Measurements from ENCODE around the gene PYY. TPM values are rescaled to one million over a fixed set of nuclear protein-coding genes. Genes with fewer than 3 reads are reported as not detected.
A peak's percentile ranks its signal among the peaks of the same experiment; 100 is the strongest.
"Not testable (repeated sequence)": the region's sequence is repeated elsewhere in the genome, so short reads cannot be mapped to it uniquely, and the experiment has no call there.

Gene PYY
- total RNA-seq, 4 donors from 2014 or later, result 2.0 TPM; not detected in 3

- DNase-seq (ENCODE audit: low spot score in 2 of 2), result no peak
- no peaks in the 10 kb centered on the region for H3K9me3 ChIP-seq
- peaks cover 0 to 80% of the 10 kb centered on the region in 2 donors for H3K27me3 ChIP-seq
- WGBS, 2 donors, result 76 to 91% methylated on average over 6 to 10 of the region's 10 CpGs
- H3K4me3 ChIP-seq, result no peak overlapping the region
- no peaks in the 10 kb centered on the region for H3K36me3 ChIP-seq
- H3K27ac ChIP-seq, result no peak overlapping the region
- peaks cover 0 to 6% (median 1%) of the 10 kb centered on the region in 4 donors for H3K4me1 ChIP-seq
- TF ChIP-seq EP300 (IDR thresholded peaks at IDR 0.05), result no peak
- no peak for TF ChIP-seq POLR2A (IDR thresholded peaks at IDR 0.05)
- no peak for TF ChIP-seq CTCF (IDR thresholded peaks at IDR 0.05)
Measured at GRCh38 chr17:43932357-43932756, 21.4 kb downstream of the PYY start.

GRCh38 chr17:43931062-43931571 is 22.6 kb downstream of the PYY start:
- H3K27me3 ChIP-seq, result peaks cover 0 to 80% of the 10 kb centered on the region in 2 donors
- WGBS, 2 donors, result 71 to 77% methylated on average over 5 of the region's 5 CpGs

GRCh38 chr17:43928609-43929008 is 25.1 kb downstream of the PYY start:
- TF ChIP-seq POLR2A (IDR thresholded peaks at IDR 0.05) (no peak), EP300 (IDR thresholded peaks at IDR 0.05) (no peak), CTCF (IDR thresholded peaks at IDR 0.05) (no peak)
- Histone ChIP-seq H3K9me3 (no peaks in the 10 kb centered on the region), H3K27me3 (peaks cover 0 to 89% of the 10 kb centered on the region in 2 donors), H3K4me1 (peaks cover 0 to 13% (median 4%) of the 10 kb centered on the region in 4 donors), H3K4me3 (no peak overlapping the region), H3K27ac (no peak overlapping the region), H3K36me3 (no peaks in the 10 kb centered on the region)
- WGBS, 2 donors, result 67 to 85% methylated on average over 1 of the region's 1 CpG
- DNase-seq (ENCODE audit: low spot score in 2 of 2), result no peak

More at GRCh38 chr17:43931062-43931571, 22.6 kb downstream of the PYY start:
- Histone ChIP-seq H3K4me3 (no peak overlapping the region), H3K9me3 (no peaks in the 10 kb centered on the region), H3K36me3 (no peaks in the 10 kb centered on the region), H3K27ac (no peak overlapping the region), H3K4me1 (peaks cover 0 to 13% (median 4%) of the 10 kb centered on the region in 4 donors)
- no peak for DNase-seq (ENCODE audit: low spot score in 2 of 2)
- TF ChIP-seq CTCF (IDR thresholded peaks at IDR 0.05) (no peak), POLR2A (IDR thresholded peaks at IDR 0.05) (no peak), EP300 (IDR thresholded peaks at IDR 0.05) (no peak)

- not testable (repeated sequence) for H3K9me3 ChIP-seq; H3K36me3 ChIP-seq; H3K27ac ChIP-seq; DNase-seq (ENCODE audit: low spot score in 2 of 2); H3K4me3 ChIP-seq
- Histone ChIP-seq H3K27me3 (peaks cover 0 to 86% of the 10 kb centered on the region in 2 donors), H3K4me1 (peaks cover 0 to 13% (median 4%) of the 10 kb centered on the region in 4 donors)
- whole genome bisulfite sequencing, 2 donors, result 13 to 17% methylated on average over 5 of the region's 5 CpGs
Measured at GRCh38 chr17:43927929-43928328, 25.8 kb downstream of the PYY start.

- H3K4me3 ChIP-seq, result peak overlapping the region in 2 of 4 donors; percentile 11 to 40
- H3K27ac ChIP-seq, result no peak overlapping the region
- 3 to 4% methylated on average over 40 to 41 of the region's 42 CpGs for WGBS, 2 donors
- no peaks in the 10 kb centered on the region for H3K36me3 ChIP-seq
- peaks cover 0 to 80% of the 10 kb centered on the region in 2 donors for H3K27me3 ChIP-seq
- no peak for DNase-seq (ENCODE audit: low spot score in 2 of 2)
- no peak for TF ChIP-seq POLR2A (IDR thresholded peaks at IDR 0.05)
- TF ChIP-seq EP300 (IDR thresholded peaks at IDR 0.05), result no peak
- no peak for TF ChIP-seq CTCF (IDR thresholded peaks at IDR 0.05)
- peaks cover 0 to 13% (median 4%) of the 10 kb centered on the region in 4 donors for H3K4me1 ChIP-seq
- H3K9me3 ChIP-seq, result no peaks in the 10 kb centered on the region
Measured at GRCh38 chr17:43927060-43927864, 26.5 kb downstream of the PYY start.

All from tibial nerve (tissue), 4 donors.